H1 (cell line): ENCODE data around the gene IGLON5. TPM values are rescaled to one million over a fixed set of nuclear protein-coding genes. Genes with fewer than 3 reads are reported as not detected.

Source experiments
- RNF2 ChIP-seq: fragments of 200-900, 300-1000 bp; sonication (generic); IDR thresholded peaks from 2 replicates; pipeline ENCODE4 v1.7.1; 2016; ENCODE audit warnings: borderline replicate concordance, low read depth, mild to moderate bottlenecking, antibody characterized with exemption, low read length; ENCODE audit not compliant: poor library complexity, severe bottlenecking; ENCODE audit errors: missing control alignments
- polyA plus RNA-seq, 7 experiments: library from polyadenylated mRNA; depleted of rRNA in 3 of 7; stranded (reverse) in 5 of 7; unstranded in 2 of 7; fragments of >200 nt in 5 of 7; fragments of 200-250 nt in 2 of 7; gene quantifications; 1 replicate in 5 of 7; 2 replicates in 1 of 7; 4 replicates in 1 of 7; pipeline versions ENCODE4 v1.2.1 to v1.2.3, GENCODE V29; 2011 to 2013; ENCODE audit warnings: missing spikeins in 2 of 7, mixed read lengths in 2 of 7
- total RNA-seq: library from RNA; stranded (reverse); fragmentation: NEBNext Ultra II Directional; extraction: Animal tissue kit (Norgen Biotek cat#: 25700); gene quantifications from 2 replicates; pipeline ENCODE4 v1.2.1, GENCODE V29; 2021

Gene IGLON5
- total and polyA plus RNA-seq, 2 of the 8 experiments (the other 6 are each of a cell fraction or from before 2014, with no cell fraction given), result 31.8 to 34.6 TPM

- TF ChIP-seq RNF2, result no peak
Observed at GRCh38 chr19:51365965-51366388, 54.5 kb downstream of the IGLON5 start, which contains the start of gene ETFB (continued).
